IMR-90 (cell line): Measurements from ENCODE around the gene SMC5. TPM values are rescaled to one million over a fixed set of nuclear protein-coding genes. Genes with fewer than 3 reads are reported as not detected.

Experiments
- ATAC-seq: fragments of 200-7000 bp; cut with Tn5 transposase; 2 replicates; pipeline ENCODE4 v1.9.1; 2020; ENCODE audit warnings: low read depth, mild to moderate bottlenecking, moderate library complexity
- BruUV-seq: library from RNA; stranded (reverse); fragments of 400-500 nt; replicated peaks from 2 replicates; lab custom pipeline; 2021; lab: Mats Ljungman, UMichigan
- CTCF ChIA-PET: fragments of 300-600 bp; formaldehyde crosslinking; extraction: SDS; loops from one replicate; lab custom pipeline; 2021; ENCODE audit warnings: antibody characterized with exemption; lab: Yijun Ruan, JAX
- POLR2A ChIA-PET: fragments of 300-600 bp; sonication (Branson Sonifier 250); formaldehyde crosslinking; loops from one replicate; lab custom pipeline; 2022; ENCODE audit warnings: antibody characterized with exemption; ENCODE audit not compliant: unreplicated experiment; lab: Charles Lee
- DNase-seq: peaks from one replicate; pipeline ENCODE4 v3.0.0; 2013
- H2AFZ ChIP-seq: replicated peaks from 2 replicates; pipeline ENCODE3; 2013; ENCODE audit warnings: low read length, mild to moderate bottlenecking; ENCODE audit not compliant: poor library complexity
- H2AK5ac ChIP-seq: 2 replicates; pipeline ENCODE4 v1.6.1; 2013; ENCODE audit warnings: low read depth, low read length, inconsistent platforms
- H2AK9ac ChIP-seq: replicated peaks from 2 replicates; pipeline ENCODE3; 2013; ENCODE audit warnings: mild to moderate bottlenecking, low read depth, low read length, moderate library complexity; ENCODE audit not compliant: poor library complexity
- H2BK120ac ChIP-seq: 2 replicates; pipeline ENCODE4 v1.6.1; 2013; ENCODE audit warnings: low read depth, low read length, inconsistent platforms
- H2BK15ac ChIP-seq: 3 replicates; pipeline ENCODE4 v1.6.1; 2013; ENCODE audit warnings: low read depth, low read length, inconsistent platforms
- H2BK20ac ChIP-seq: 2 replicates; pipeline ENCODE4 v1.6.1; 2013; ENCODE audit warnings: low read depth, mild to moderate bottlenecking, inconsistent platforms, low read length, moderate library complexity
- H2BK5ac ChIP-seq: 2 replicates; pipeline ENCODE4 v1.6.1; 2013; ENCODE audit warnings: mild to moderate bottlenecking, low read depth, low read length, inconsistent platforms; ENCODE audit not compliant: poor library complexity, severe bottlenecking
- H3K14ac ChIP-seq: replicated peaks from 2 replicates; pipeline ENCODE4 v1.6.1; 2013; ENCODE audit warnings: low read depth, low read length, inconsistent platforms
- H3K18ac ChIP-seq: 2 replicates; pipeline ENCODE4 v1.6.1; 2013; ENCODE audit warnings: low read depth, low read length, control low read depth
- H3K23ac ChIP-seq: 2 replicates; pipeline ENCODE4 v1.6.1; 2013; ENCODE audit warnings: low read depth, low read length, inconsistent platforms
- H3K27ac ChIP-seq: 2 replicates; pipeline ENCODE4 v1.5.1; 2013; ENCODE audit warnings: mild to moderate bottlenecking, control low read depth, low read length; ENCODE audit not compliant: insufficient read depth
- H3K27me3 ChIP-seq: 2 replicates; pipeline ENCODE4 v1.6.1; 2013; ENCODE audit warnings: low read length; ENCODE audit not compliant: control insufficient read depth, insufficient read depth
- H3K36me3 ChIP-seq: 2 replicates; pipeline ENCODE4 v1.6.1; 2013; ENCODE audit warnings: low read length, mixed read lengths; ENCODE audit not compliant: control insufficient read depth, insufficient read depth
- H3K4ac ChIP-seq: 2 replicates; pipeline ENCODE4 v1.6.1; 2013; ENCODE audit warnings: low read depth, low read length, inconsistent platforms
- H3K4me1 ChIP-seq: 2 replicates; pipeline ENCODE4 v1.6.1; 2013; ENCODE audit warnings: low read length, mixed read lengths; ENCODE audit not compliant: control insufficient read depth, insufficient read depth
- H3K4me2 ChIP-seq: 2 replicates; pipeline ENCODE4 v1.6.1; 2013; ENCODE audit warnings: low read depth, mild to moderate bottlenecking, control low read depth, low read length, moderate library complexity
- H3K4me3 ChIP-seq: 2 replicates; pipeline ENCODE4 v1.5.1; 2013; ENCODE audit warnings: low read depth, mild to moderate bottlenecking, control low read depth, low read length, moderate library complexity; ENCODE audit not compliant: insufficient read depth
- H3K56ac ChIP-seq: 2 replicates; pipeline ENCODE4 v1.6.1; 2013; ENCODE audit warnings: low read length, inconsistent platforms; ENCODE audit not compliant: insufficient read depth; ENCODE audit errors: extremely low read depth
- H3K79me1 ChIP-seq, 2 experiments: 2 replicates each; pipeline ENCODE4 v1.6.1; 2013; ENCODE audit warnings: low read length in 2 of 2, inconsistent platforms in 1 of 2, low read depth in 1 of 2
- H3K9ac ChIP-seq: 2 replicates; pipeline ENCODE4 v1.6.1; 2013; ENCODE audit warnings: low read depth, low read length, control low read depth
- H3K9me1 ChIP-seq: 2 replicates; pipeline ENCODE4 v1.6.1; 2013; ENCODE audit warnings: low read length, inconsistent platforms; ENCODE audit not compliant: insufficient read depth
- H3K9me3 ChIP-seq: 2 replicates; pipeline ENCODE4 v1.6.1; 2013; ENCODE audit warnings: low read length; ENCODE audit not compliant: control insufficient read depth, insufficient read depth
- H4K20me1 ChIP-seq: 2 replicates; pipeline ENCODE4 v1.6.1; 2013; ENCODE audit warnings: low read length, inconsistent platforms; ENCODE audit not compliant: insufficient read depth
- H4K5ac ChIP-seq: 2 replicates; pipeline ENCODE4 v1.6.1; 2013; ENCODE audit warnings: mild to moderate bottlenecking, low read depth, low read length, control low read depth
- H4K8ac ChIP-seq, 2 experiments: 2 replicates each; pipeline ENCODE4 v1.6.1; 2013; ENCODE audit warnings: low read depth in 2 of 2, low read length in 2 of 2, control low read depth in 1 of 2, inconsistent platforms in 1 of 2
- H4K91ac ChIP-seq: 2 replicates; pipeline ENCODE4 v1.6.1; 2013; ENCODE audit warnings: low read depth, low read length, inconsistent platforms; ENCODE audit not compliant: insufficient read depth
- BHLHE40 ChIP-seq: fragments of 150-350 bp; IDR thresholded peaks from 2 replicates; pipeline ENCODE4 v1.6.1; 2016; ENCODE audit warnings: mild to moderate bottlenecking, low read depth, low read length
- CEBPB ChIP-seq: IDR thresholded peaks from 2 replicates; pipeline ENCODE4 v1.6.1; 2012; ENCODE audit warnings: low read depth, low read length, improper control_type of control experiment
- CHD1 ChIP-seq: IDR thresholded peaks from 2 replicates; pipeline ENCODE4 v1.6.1; 2012; ENCODE audit warnings: low read depth, low read length, improper control_type of control experiment
- ELK1 ChIP-seq: fragments of 150-350 bp; IDR thresholded peaks from 2 replicates; pipeline ENCODE4 v1.6.1; 2016; ENCODE audit warnings: low read depth, mild to moderate bottlenecking, low read length, moderate library complexity, borderline replicate concordance
- MXI1 ChIP-seq: IDR thresholded peaks from 2 replicates; pipeline ENCODE4 v1.6.1; 2012; ENCODE audit warnings: low read depth, mild to moderate bottlenecking, low read length, moderate library complexity, borderline replicate concordance
- NFE2L2 ChIP-seq: fragments of 150-350 bp; IDR thresholded peaks from 2 replicates; pipeline ENCODE4 v1.6.1; 2016; ENCODE audit warnings: low read depth, mild to moderate bottlenecking, low read length
- RAD21 ChIP-seq: IDR thresholded peaks from 2 replicates; pipeline ENCODE4 v1.6.1; 2012; ENCODE audit warnings: low read length, improper control_type of control experiment
- RCOR1 ChIP-seq: IDR thresholded peaks from 2 replicates; pipeline ENCODE4 v1.6.1; 2012; ENCODE audit warnings: mild to moderate bottlenecking, low read length, improper control_type of control experiment; ENCODE audit not compliant: insufficient replicate concordance
- RFX5 ChIP-seq: IDR thresholded peaks from 2 replicates; pipeline ENCODE4 v1.8.0; 2012; ENCODE audit warnings: low read depth, mild to moderate bottlenecking, low read length, moderate library complexity
- SMC3 ChIP-seq: fragments of 150-350 bp; IDR thresholded peaks from 2 replicates; pipeline ENCODE4 v1.6.1; 2016; ENCODE audit warnings: low read depth, mild to moderate bottlenecking, antibody characterized with exemption, low read length, moderate library complexity
- USF2 ChIP-seq: fragments of 150-350 bp; IDR thresholded peaks from 2 replicates; pipeline ENCODE4 v1.6.1; 2017; ENCODE audit warnings: mild to moderate bottlenecking, antibody characterized with exemption, low read length, low read depth
- WGBS, 2 experiments: methylation state at CpG; one replicate each; pipeline versions ENCODE4 v1.1.5 to v1.1.7; 2013; ENCODE audit warnings: missing lambda C conversion rate in 2 of 2; ENCODE audit not compliant: insufficient read length in 1 of 2; ENCODE audit errors: extremely low coverage in 2 of 2; 5-methylcytosine and 5-hydroxymethylcytosine counted together
- dilution Hi-C: fragments of 300-500 bp; cut with HindIII; formaldehyde crosslinking; loops from one replicate; pipeline ENCODE4 v1.14.3; 2018; ENCODE audit warnings: low sequenced_read_pairs; ENCODE audit not compliant: unreplicated experiment
- in situ Hi-C: fragments of 300-500 bp; cut with MboI; formaldehyde crosslinking; loops from 3 replicates; pipeline ENCODE4 v1.14.3; 2019; ENCODE audit warnings: low sequenced_read_pairs, inconsistent platforms, mixed read lengths
- intact Hi-C: fragments of 100-400 bp; cut with micrococcal nuclease; formaldehyde crosslinking; loops from 2 replicates; pipeline ENCODE4 v1.10.0; 2022
- polyA plus RNA-seq, 3 experiments: library from polyadenylated mRNA; depleted of rRNA; stranded (reverse); fragments of >200 nt; gene quantifications; 2 replicates each; pipeline ENCODE4 v1.2.3, GENCODE V29; 2012; ENCODE audit warnings: low replicate concordance in 1 of 3
- total RNA-seq: library from RNA; depleted of rRNA; stranded (reverse); fragments of >200 nt; gene quantifications from 2 replicates; pipeline ENCODE4 v1.2.3, GENCODE V29; 2012
- TF ChIP-seq, protein P1 (sequence below): conservative IDR thresholded peaks from 2 replicates; pipeline ENCODE4 v1.5.1; 2012; ENCODE audit warnings: mild to moderate bottlenecking, low read depth, low read length, improper control_type of control experiment

Gene SMC5
- total and polyA plus RNA-seq, 2 of the 4 experiments (the other 2 are of a cell fraction), result 12.0 to 13.3 TPM

GRCh38 chr9:70293214-70293613 is 34.4 kb downstream of the SMC5 start:
- no peak overlapping the region for H2AK5ac ChIP-seq
- DNase-seq, result no peak
- no TSS peak for BruUV-seq
- H3K27me3 ChIP-seq, result no peaks in the 10 kb centered on the region
- H2AFZ ChIP-seq, result no peak overlapping the region
- no peak overlapping the region for H3K4me3 ChIP-seq
- H3K4ac ChIP-seq, result no peak overlapping the region
- no peak overlapping the region for H4K8ac ChIP-seq
- intact Hi-C loops (no loop called here), dilution Hi-C loops (no loop called here), in situ Hi-C loops (loop anchor here (25.0 kb wide), 1 partner anchor 1444 kb away; no protein-coding TSS in a partner anchor)
- no peak for ATAC-seq
- H3K9ac ChIP-seq, result no peak overlapping the region
- no peak overlapping the region for H3K56ac ChIP-seq
- no peak overlapping the region for H3K27ac ChIP-seq
- H2BK120ac ChIP-seq, result no peak overlapping the region
- TF ChIP-seq USF2 (no peak), CHD1 (no peak), RAD21 (no peak), ELK1 (no peak), RFX5 (no peak), MXI1 (no peak), BHLHE40 (no peak), CEBPB (no peak), SMC3 (no peak), NFE2L2 (no peak), RCOR1 (no peak)
- TF ChIP-seq, protein P1, sequence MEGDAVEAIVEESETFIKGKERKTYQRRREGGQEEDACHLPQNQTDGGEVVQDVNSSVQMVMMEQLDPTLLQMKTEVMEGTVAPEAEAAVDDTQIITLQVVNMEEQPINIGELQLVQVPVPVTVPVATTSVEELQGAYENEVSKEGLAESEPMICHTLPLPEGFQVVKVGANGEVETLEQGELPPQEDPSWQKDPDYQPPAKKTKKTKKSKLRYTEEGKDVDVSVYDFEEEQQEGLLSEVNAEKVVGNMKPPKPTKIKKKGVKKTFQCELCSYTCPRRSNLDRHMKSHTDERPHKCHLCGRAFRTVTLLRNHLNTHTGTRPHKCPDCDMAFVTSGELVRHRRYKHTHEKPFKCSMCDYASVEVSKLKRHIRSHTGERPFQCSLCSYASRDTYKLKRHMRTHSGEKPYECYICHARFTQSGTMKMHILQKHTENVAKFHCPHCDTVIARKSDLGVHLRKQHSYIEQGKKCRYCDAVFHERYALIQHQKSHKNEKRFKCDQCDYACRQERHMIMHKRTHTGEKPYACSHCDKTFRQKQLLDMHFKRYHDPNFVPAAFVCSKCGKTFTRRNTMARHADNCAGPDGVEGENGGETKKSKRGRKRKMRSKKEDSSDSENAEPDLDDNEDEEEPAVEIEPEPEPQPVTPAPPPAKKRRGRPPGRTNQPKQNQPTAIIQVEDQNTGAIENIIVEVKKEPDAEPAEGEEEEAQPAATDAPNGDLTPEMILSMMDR, result no peak
- peaks cover 22 to 50% of the 10 kb centered on the region in 2 experiments; a peak in 3 of 4 replicates for H3K79me1 ChIP-seq
- peaks cover 12% of the 10 kb centered on the region for H3K36me3 ChIP-seq
- no peak overlapping the region for H2BK20ac ChIP-seq
- POLR2A ChIA-PET, result no interaction called here
- peaks cover 2% of the 10 kb centered on the region; the same call in 1 of the 2 replicates for H3K4me1 ChIP-seq
- no CpG with 5 or more reads among the region's 1 CpG for WGBS, 2 experiments
- H3K4me2 ChIP-seq, result no peak overlapping the region
- H3K18ac ChIP-seq, result no peak overlapping the region
- H3K9me1 ChIP-seq, result no peaks in the 10 kb centered on the region; the same call in 1 of the 2 replicates
- H2AK9ac ChIP-seq, result no peak overlapping the region
- H2BK5ac ChIP-seq, result no peak overlapping the region
- H3K9me3 ChIP-seq, result peaks cover 7% of the 10 kb centered on the region; the same call in 1 of the 2 replicates
- no peak overlapping the region for H3K14ac ChIP-seq
- no peak overlapping the region for H4K91ac ChIP-seq
- CTCF ChIA-PET, result interaction anchor here (0.6 to 1.0 kb wide), 2 partner anchors 211 to 217 kb away, joined by 3 to 6 read pairs; no protein-coding TSS in a partner anchor
- 0 out of 2 replicates have a peak, but pooled peaks cover 3% of the 10 kb centered on the region for H4K20me1 ChIP-seq
- H3K23ac ChIP-seq, result no peak overlapping the region
- no peak overlapping the region for H2BK15ac ChIP-seq
- H4K5ac ChIP-seq, result no peak overlapping the region
